Measurements from ENCODE around the gene ANKRD24. TPM values are rescaled to one million over a fixed set of nuclear protein-coding genes. Genes with fewer than 3 reads are reported as not detected.
A peak's percentile ranks its signal among the peaks of the same experiment; 100 is the strongest.

The ANKRD24 gene
- total and polyA plus RNA-seq, 2 of the 13 experiments (the other 11 are each of a cell fraction or from before 2014, with no cell fraction given), result 0.13 to 0.24 TPM

GRCh38 chr19:4149518-4150288 lies 32.8 kb upstream of the ANKRD24 start (continued):
- TF ChIP-seq ISX (CRISPR knock-in tag; conservative IDR thresholded peaks at IDR 0.05) (no peak), ETV6 (CRISPR knock-in tag; conservative IDR thresholded peaks at IDR 0.05) (no peak), PHF5A (CRISPR knock-in tag; IDR thresholded peaks at IDR 0.05; ENCODE audit: low read depth, unreplicated experiment) (no peak), TAF15 (IDR thresholded peaks at IDR 0.05; ENCODE audit: low read depth, low read length, poor library complexity, severe bottlenecking) (no peak), STAT6 (CRISPR knock-in tag; IDR thresholded peaks at IDR 0.05; ENCODE audit: borderline replicate concordance) (no peak), KLF11 (CRISPR knock-in tag; IDR thresholded peaks at IDR 0.05) (no peak), ZNF430 (CRISPR knock-in tag; IDR thresholded peaks at IDR 0.05) (no peak), ATF7 (IDR thresholded peaks at IDR 0.05) (no peak), ATF7 (CRISPR knock-in tag; IDR thresholded peaks at IDR 0.05) (no peak), SKIL (CRISPR knock-in tag; IDR thresholded peaks at IDR 0.05; ENCODE audit: borderline replicate concordance) (no peak), GATAD2A (CRISPR knock-in tag; IDR thresholded peaks at IDR 0.05) (no peak), RXRB (CRISPR knock-in tag; IDR thresholded peaks at IDR 0.05; ENCODE audit: borderline replicate concordance) (no peak), NFAT5 (CRISPR knock-in tag; IDR thresholded peaks at IDR 0.05) (no peak), ZNF362 (CRISPR knock-in tag; IDR thresholded peaks at IDR 0.05; ENCODE audit: borderline replicate concordance) (peak; percentile 25; the same call in 1 of the 2 replicates), ZFP36L2 (CRISPR knock-in tag; IDR thresholded peaks at IDR 0.05) (no peak), ZFAT (CRISPR knock-in tag; conservative IDR thresholded peaks at IDR 0.05) (no peak), HHEX (CRISPR knock-in tag; IDR thresholded peaks at IDR 0.05) (no peak), ZNF251 (CRISPR knock-in tag; IDR thresholded peaks at IDR 0.05) (no peak), NONO (IDR thresholded peaks at IDR 0.05) (no peak), NONO (CRISPR knock-in tag; conservative IDR thresholded peaks at IDR 0.05) (no peak)
